Activated T-cell treated with anti-CD3 and anti-CD28 coated beads, Interleukin-2, amount 50 U/mL, for 48 hours (primary cell): ENCODE measurements around the gene CORIN.
"Not testable (repeated sequence)": the region's sequence is repeated elsewhere in the genome, so short reads cannot be mapped to it uniquely, and the experiment has no call there.

Source experiments
- DNase-seq, 2 experiments: peaks; one replicate each; pipeline ENCODE4 v3.0.0-alpha.2; 2020

CORIN gene

DNA sequence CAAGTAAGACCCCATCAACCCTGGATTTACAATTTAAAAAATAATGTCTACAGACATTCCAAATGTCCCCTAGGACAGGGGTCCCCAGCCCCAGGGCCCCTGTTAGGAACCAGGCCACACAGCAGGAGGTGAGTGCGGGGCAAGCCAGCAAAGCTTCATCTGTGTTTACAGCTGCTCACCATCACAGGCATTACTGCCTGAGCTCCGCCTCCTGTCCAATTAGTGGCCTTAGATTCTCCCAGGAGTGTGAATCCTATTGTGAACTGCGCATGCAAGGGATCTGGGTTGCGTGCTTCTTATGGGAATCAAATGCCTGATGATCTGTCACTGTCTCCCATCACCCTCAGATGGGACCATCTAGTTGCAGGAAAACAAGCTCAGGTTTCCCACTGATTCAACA, 206.7 kb downstream of the CORIN start:
- no peak for DNase-seq

DNA sequence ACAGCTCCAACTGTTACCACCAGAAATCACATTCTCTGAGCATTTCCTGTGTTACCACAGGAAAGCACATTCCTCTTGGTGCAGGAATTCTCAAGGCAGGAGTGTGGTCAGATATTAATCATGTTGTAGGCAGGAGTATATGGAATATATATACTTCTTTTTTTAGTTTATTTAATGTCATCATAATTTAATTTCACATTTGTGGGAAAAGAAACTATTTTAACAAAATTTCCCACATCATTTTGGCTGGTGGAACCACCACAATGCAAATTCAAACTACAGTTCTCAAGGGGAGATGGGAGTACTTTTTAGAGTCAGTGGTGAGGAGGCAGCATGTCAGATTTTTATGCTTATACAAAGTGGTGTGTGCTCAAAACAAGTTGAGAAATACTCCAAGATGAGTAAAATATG, 213.8 kb downstream of the CORIN start:
- DNase-seq, result no peak

DNA sequence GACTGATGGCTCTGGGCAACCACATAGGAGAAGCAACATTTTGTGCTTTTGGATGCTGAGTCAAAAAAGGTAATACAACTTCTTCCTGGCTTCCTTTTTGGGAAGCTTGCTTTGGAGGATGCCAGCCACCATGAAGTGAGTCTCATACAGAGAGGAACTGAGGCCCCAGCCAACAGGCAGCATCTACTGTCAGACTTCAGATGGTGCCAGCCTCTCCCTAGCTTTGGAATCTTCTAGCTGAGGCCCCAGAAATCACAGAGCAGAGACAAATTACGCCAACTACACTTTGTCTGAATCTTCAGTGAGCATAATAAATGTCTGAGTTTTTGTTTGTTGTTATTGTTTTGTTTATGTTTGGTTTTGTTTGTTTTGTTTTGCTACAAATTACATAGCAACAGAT, 216.7 kb downstream of the CORIN start:
- DNase-seq, result no peak

DNA sequence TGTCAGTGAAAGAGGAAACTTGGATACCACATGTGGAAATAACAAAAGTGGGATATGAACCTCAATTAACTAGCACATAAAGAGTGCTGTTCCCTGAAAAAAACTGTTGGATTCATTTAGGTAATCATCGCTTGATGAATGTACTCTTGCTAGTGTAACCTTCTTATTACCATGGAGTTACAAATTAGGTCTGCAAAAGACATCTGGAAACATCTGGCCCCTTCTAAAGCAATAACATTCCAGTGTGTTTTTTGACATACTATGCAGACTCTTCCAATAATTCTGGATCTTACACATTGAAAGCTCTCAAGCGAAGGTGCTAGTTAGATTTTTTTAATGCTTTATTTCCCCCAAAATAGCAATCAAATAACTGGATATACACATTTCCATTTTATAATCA, 218.2 kb downstream of the CORIN start:
- no peak for DNase-seq

DNA sequence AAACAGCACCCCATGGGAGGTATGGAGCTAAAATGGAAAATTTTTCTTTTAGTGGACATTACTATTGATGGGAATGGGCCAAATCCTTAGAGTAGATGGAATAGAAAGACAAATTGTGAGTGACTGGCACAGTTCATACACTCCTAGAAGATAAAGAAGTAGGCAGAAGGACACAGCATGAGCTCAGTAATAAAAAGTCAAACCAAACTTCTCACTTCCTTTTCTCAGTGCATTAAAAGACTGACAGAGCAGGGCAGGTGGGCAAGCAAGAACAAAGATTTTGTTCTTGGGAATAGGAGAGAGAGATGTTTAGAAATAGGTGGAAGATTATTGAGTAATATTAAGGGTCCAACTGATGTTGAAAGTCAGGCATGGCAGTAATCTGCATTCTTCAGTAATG, 220.3 kb downstream of the CORIN start:
- DNase-seq, result no peak

DNA sequence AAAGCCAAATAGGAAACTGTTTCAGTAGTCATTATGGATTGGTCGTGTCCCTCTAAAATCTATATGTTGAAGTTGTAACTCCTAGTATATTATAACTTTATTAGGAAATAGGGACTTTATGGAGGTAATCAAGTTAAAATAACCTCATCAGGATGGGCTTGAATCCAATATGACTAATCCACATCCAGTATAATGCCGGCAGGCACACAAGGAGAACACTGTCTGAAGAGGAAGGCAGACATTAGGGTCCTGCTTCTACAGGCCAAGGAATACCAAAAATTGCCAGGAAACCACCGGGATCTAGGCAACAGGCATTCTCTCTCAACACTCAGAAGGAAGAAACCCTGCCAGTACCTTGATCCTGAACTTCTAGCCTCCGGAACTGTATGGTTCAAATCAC, 222.5 kb downstream of the CORIN start:
- no peak for DNase-seq

DNA sequence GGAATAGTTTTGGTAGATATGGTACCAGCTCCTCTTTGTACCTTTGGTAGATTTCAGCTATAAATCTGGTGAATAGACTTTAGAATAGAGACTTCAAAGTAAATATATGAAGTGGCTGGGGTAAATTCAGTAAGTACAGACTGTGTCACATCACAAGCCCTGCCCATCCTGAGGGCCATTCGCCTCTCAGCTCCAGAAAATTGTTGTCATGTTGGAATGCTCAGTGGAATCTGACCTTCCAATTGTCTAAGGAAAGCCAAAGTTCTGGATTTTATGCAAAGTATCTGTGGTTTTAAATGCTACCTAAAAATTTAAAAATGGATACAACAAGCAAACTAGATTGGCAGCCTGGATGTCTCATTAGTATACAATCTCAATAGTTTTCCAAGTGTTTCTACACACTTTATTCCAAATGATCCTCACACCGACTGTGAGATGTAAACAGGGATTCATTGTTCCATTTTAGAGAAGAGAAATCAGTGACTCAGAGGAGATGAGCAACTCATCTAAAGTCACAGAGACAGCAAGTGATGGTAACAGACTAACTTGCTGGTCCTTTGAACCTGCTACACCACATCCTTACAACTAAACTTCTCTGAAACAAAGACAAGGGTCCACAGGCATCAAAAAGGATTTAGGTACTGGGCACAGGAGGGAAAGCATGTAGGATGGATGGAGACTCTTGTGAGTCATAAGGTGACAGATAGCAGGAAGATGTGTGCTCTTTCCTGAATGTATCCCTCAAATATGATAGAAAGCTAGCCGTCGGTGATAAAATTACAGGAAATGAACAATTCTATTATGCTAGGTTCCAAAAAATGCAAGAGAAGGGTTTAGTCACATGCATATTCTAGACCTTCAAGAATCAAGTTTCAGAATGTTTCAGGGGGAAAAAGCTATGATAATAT, 225.5 kb downstream of the CORIN start:
- no peak for DNase-seq

DNA sequence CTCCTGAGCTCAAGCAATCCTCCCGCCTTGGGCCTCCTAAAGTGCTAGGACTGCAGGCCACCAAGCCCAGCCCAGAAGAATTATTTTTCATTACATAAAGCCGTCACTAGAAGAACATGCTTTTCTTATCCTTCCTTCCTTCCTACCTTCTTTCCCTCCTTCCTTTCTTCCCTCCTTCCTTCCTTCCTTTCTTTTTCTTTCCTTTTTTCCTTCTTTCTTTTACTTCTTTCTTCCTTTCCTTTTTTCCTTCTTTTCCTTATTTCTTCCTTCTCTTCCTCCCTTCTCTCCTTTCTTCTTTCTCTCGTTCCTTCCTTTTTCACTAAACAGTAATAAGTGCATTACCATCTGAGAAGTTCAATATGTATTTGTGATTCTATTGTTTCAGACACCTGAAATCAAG, 231.4 kb downstream of the CORIN start:
- no peak for DNase-seq

DNA sequence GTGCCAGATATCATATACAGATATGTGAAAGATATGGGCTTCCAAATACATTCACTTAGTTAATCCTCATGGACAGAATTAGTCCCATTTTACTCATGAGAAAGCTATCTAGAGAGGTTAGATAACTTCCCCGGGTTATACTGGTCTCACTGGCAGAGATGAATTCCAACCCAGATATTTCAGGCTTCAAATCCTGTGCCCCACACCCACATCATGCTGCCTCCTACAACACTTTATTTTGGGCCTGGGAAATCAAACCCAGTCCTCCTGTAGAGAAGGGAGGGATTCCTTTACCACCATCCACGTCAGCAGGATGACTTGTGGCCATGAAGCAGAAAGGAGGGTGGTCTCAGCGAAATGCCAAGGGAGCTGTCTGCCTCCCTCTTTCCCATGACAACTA, 239.0 kb downstream of the CORIN start:
- DNase-seq, result no peak

DNA sequence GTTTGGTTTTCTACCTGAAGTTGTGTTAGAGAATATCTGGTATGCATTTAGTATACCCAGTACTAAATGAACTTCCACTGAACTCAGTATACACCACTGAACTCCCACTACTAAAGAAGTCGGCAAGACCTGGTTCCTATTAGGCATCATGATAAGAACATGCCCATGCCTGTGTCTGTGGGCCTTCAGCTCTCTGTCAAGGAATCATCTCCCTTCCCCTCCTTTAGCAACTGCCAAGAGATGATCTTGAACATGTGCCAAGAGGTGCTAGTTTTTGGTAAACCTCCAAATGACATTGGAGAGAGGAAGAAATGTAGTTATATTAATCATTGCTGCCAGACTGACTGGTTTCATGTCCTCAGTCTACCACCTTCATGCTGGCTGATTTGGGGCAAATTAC, 239.5 kb downstream of the CORIN start:
- no peak for DNase-seq

DNA sequence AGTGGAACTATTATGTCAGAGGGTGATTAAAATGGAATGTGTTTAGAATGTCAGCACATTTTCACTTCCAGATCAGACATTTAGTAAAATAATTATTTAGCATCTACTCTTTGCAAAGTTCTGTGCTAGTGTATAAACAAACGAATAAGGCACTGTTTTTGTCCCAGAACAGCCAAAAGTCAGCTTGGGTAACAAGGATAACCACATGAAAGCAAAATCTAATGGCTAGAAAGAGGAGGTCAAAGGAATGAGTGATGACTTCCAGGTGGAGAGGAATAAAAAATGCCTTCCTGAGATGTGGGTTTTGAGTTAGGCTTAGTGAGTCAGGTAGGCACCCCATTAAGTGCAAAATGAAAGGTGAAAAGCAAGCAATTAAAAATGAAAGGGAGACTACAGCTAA, 240.2 kb downstream of the CORIN start:
- DNase-seq, result no peak

DNA sequence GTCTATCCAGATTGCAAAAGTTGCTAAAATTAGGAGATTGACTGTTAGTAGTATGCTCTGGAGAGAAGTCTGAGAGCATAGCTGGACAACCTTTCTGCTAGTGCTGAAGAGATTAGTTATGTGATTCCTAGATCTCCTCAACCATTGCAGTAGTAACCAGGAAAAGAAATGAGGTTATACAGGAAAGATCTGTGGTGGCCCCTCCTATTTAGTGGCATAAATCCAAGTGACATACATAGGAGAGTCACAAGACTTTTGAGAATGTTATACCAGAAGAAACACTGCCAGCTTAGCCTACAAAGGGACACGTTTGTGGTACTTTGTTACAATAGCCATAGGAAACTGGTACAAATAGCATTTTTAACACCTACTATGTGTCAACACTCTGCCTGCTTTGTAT, 247.5 kb downstream of the CORIN start:
- no peak for DNase-seq

DNA sequence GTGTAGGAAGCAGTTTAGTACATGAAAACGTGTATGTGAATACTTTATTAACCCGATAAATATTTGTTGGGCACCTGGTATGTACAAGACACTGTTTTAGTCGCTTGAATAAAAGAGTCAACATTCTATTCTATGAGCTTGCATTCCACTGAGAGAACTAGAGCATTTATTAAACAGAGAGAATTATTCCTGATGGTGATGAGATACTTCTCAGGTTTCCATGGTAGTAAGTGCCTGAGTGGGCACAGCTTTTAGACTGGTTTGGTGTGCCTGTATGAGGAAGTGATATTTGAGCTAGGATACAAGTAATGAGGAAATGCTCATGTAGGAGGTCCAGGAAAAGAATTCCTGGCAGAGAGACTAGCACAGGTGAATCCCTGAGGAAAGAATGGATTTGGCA, 258.6 kb downstream of the CORIN start:
- no peak for DNase-seq

DNA sequence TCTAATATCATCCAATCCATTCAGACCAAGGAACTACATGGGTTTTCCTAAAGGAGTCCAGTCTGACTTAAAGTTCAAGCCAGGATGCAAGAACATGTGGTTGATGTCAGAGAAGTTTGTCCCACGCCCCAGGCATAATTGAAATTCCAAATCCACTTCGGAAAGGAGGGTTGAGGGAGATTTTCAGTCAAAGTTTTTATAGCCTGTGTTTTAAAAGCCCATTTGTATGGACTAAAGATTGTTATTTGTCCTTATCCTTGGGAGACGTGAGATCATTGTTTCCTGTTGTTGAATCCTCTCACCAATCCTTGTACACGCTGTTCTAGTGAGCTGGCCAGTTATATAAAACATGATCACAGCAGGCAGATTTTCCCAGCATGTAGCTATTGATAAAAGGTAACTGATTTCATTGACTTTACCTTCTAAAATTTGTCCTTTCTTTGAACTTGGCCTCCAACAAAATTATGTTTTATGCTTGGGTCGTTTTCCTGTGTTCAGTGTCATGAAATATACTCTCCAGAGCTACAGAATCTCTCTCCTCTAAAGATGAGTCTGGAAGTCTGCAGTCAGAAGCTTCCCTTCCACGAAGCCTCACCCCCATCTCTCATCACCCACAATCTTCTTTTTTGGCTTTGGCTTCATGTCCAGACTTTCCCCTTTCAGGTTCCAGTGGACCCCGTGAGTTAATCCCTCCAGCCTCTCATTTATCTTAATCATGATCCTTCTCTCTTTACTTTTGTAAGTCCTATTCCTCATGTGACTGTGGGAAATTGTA, 259.9 kb downstream of the CORIN start:
- no peak for DNase-seq

DNA sequence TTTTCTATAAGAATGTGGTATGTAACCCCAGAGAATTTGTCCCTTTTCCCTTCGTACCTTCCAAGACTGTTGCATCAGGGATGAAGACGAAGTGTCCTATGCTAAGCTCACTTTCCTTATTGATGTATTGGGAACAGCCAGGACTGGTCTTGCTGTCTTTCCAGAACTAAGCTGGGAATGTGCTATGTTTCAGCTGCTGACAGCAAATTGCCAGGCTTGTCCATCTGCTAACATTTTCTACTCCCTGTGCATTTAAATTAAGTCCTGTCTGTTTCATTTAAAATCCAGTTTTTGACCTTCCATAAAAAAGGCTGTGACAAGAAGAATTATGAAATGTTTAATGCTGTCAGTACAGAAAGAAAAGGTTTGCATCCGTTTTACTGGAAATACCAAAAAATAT, 264.9 kb downstream of the CORIN start:
- DNase-seq, result no peak

DNA sequence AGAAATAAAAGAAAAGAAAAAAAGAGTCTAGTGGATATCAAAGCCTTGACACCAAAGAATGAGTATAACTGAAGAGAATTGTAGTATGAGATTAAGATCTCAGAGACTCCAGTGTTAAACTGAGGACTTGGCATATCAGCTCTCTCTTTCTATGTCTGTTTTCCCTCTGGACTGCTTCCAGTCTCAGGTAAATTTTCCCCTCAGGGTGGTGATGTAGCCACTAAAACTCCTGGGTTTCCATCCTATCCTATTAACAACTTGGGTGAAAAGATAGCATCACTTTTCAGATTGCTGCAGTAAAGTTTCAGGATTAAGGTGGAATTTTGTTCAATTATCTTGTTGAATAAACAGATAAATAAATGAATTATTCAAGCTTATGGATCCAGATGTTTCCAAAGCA, 267.1 kb downstream of the CORIN start:
- no peak for DNase-seq

DNA sequence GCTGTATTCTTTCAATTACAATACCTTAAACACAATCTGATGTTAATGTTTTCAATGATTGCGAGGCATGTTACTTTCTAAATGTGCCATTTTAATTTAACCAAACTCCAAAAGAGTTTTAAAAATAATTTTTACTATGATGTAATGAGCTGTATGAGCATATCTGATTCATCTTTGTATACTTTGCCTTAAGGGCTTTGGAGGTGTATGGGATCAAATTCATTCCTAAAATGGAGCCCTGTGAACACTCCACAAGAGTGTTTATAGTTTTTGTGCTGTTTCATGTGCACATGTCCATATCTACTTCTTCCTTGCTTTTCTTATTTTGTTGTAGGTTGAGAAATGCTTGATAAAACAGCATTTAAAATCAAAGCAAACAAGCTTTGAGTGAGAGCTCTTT, 270.4 kb downstream of the CORIN start:
- no peak for DNase-seq

DNA sequence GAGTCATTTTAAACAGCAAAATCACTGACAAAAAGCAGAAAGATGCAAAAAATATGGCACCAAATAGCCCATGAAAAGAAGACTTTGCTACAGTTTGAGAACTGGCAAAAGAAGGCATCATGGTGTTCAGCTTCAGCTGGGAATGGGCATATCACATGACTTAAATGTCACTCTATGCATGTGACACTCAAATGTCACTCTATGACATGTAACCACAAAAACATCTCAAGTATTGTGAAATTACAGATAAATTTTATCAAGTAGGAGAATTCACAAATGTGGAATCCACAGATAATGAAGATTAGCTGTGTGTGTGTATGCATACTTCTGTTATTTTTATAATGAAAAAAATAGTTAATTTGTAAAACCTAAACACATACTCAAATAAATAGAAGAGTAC, 270.9 kb downstream of the CORIN start:
- no peak for DNase-seq

DNA sequence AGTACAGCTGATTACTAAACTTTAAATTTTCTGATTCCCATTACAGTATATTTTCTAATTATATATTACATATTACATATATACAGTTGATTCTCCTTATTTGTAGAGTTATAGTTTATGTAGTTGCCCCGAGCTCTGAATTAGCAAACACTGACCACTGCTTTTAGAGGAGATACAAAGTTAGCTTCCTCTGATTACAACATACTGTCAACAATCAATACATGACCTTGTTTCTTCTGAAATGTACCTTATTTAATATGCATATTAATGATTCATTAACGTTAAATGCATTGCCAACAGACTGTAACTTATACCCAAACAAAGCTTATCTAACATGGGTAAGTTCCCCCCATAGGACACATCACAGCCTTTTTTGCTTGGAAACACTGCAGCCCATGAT, 271.3 kb downstream of the CORIN start:
- DNase-seq, result no peak

DNA sequence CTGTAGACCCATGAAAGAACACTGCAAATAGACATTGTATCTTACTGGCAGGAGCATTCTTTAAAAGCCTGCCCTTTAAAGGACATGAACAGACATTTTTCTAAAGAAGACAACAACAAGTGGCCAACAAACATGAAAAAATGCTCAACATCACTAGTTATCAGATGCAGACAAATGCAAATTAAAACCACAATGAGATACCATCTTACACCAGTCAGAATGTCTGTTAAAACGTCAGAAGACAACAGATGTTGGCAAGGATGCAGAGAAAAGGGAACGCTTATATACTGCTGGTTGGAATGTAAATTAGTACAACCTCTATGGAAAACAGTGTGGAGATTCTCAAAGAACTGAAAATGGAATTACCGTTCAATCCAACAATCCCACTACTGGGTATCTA, 275.6 kb downstream of the CORIN start:
- no peak for DNase-seq

DNA sequence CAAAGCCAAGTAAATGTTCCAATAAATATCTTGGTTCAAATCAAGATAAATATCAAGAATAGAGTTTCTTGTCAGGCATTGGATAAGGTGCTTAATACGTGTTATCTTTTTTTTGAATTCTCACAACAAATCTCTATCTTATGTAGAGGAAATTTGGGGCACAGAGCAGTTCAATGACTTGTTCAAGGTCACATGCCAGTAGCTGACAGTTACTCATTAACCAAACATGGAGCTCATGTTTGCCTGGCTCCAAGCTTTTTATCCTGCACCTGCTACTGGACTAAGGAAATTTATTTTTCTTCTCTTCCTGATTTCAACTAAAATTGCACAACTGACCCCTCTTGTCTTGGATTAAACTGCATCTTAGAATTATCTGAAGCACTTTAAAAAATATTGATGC, 276.5 kb downstream of the CORIN start:
- no peak for DNase-seq

DNA sequence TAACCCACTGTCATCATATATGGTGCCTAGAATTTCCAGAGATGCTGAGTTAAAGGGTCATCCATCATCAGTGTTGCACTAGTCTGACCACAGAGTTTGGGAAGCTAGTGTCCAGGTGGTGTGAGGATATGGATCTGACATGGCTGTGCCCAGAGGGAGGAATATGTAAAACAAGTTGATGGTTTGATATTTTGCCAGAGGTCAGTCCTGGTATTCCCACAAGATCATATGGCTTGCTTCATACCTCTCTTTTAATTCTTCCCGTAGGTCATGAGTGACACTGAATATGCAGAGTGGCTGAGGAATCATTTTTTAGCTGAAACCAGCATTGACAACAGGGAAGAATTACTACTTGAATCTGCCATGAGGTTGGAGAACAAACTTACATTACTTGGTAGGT, 277.2 kb downstream of the CORIN start:
- no peak for DNase-seq

DNA sequence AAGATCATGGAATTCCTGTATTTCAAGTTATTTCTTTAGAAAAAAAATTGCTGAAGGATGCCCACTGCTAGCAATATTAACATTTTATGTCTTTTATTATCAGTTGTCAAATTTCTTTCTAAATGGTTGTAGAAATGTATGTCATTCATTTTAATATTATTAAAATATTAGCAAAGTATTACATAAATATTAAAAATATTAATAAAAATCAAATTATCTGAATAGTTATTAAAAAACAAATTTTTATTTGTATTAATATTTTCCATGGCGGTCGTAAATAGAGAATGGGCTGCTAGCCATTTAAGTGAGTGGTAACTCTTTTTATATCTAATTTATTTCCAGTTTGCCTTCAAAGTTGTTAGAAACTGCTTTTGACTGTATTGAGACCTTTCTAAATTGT, 280.6 kb downstream of the CORIN start:
- no peak for DNase-seq

DNA sequence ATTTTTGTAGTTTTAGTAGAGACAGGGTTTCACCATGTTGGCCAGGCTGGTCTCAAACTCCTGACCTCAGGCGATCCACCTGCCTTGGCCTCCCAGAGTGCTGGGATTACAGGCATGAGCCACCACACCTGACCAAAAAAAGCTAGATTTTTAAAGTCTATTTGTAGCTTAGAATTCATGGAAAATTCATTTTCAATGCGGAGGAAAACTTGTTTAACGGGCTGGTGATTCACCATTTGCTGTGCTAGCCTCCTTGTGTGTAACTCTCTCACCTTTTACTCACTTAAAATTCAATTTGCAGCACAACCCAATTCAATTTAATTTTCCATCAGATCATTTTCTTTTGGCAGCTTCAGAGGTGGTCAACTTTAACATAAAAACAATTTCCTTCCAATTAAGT, 281.9 kb downstream of the CORIN start:
- not testable (repeated sequence) for DNase-seq
